Smooth muscle cell (in vitro differentiated cells): ENCODE measurements around the gene TMEM31. TPM values are rescaled to one million over a fixed set of nuclear protein-coding genes. Genes with fewer than 3 reads are reported as not detected.

Experiments
- DNase-seq: peaks from one replicate; lab custom pipeline; 2025; ENCODE audit not compliant: unreplicated experiment; lab: John Stamatoyannopoulos, UW
- H2AFZ ChIP-seq: fragments of 200-600 bp; sonication (generic); 2 replicates; pipeline ENCODE4 v1.6.0; 2016; ENCODE audit warnings: antibody characterized with exemption, low read depth, mild to moderate bottlenecking
- H3F3A ChIP-seq: fragments of 200-600 bp; sonication (generic); 2 replicates; pipeline ENCODE4 v1.6.0; 2017; ENCODE audit warnings: antibody characterized with exemption, low read depth
- H3K27ac ChIP-seq: fragments of 200-600 bp; sonication (generic); 2 replicates; pipeline ENCODE4 v1.5.1; 2016; ENCODE audit warnings: low read depth, mild to moderate bottlenecking
- H3K27me3 ChIP-seq: fragments of 200-600 bp; sonication (generic); 2 replicates; pipeline ENCODE4 v1.6.1; 2016; ENCODE audit warnings: low read depth, mild to moderate bottlenecking
- H3K36me3 ChIP-seq: fragments of 200-600 bp; sonication (generic); 2 replicates; pipeline ENCODE4 v1.5.1; 2016; ENCODE audit warnings: low read depth
- H3K4me1 ChIP-seq: fragments of 200-600 bp; sonication (generic); 2 replicates; pipeline ENCODE4 v1.5.1; 2016; ENCODE audit warnings: low read depth
- H3K4me2 ChIP-seq: fragments of 200-600 bp; sonication (generic); 2 replicates; pipeline ENCODE4 v1.6.0; 2016; ENCODE audit warnings: mild to moderate bottlenecking
- H3K4me3 ChIP-seq: fragments of 200-600 bp; sonication (generic); 2 replicates; pipeline ENCODE4 v1.5.1; 2016; ENCODE audit warnings: mild to moderate bottlenecking
- H3K79me2 ChIP-seq: fragments of 200-600 bp; sonication (generic); 2 replicates; pipeline ENCODE4 v1.6.0; 2016; ENCODE audit warnings: low read depth, mild to moderate bottlenecking
- H3K9ac ChIP-seq: fragments of 200-600 bp; sonication (generic); 2 replicates; pipeline ENCODE4 v1.6.0; 2016; ENCODE audit warnings: low read depth
- H3K9me3 ChIP-seq: fragments of 200-600 bp; sonication (generic); replicated peaks from 2 replicates; pipeline ENCODE4 v1.5.1; 2016; ENCODE audit warnings: low read depth
- H4K20me1 ChIP-seq: fragments of 200-600 bp; sonication (generic); 2 replicates; pipeline ENCODE4 v1.6.0; 2016; ENCODE audit warnings: low read depth
- WGBS: methylation state at CpG from one replicate; pipeline ENCODE4 v1.1.7; 2016; ENCODE audit warnings: low lambda C conversion rate; 5-methylcytosine and 5-hydroxymethylcytosine counted together
- polyA plus RNA-seq: library from polyadenylated mRNA; unstranded; fragments of >200 nt; fragmentation: Nextera tagmentation; extraction: Ambion mirVana; gene quantifications from 2 replicates; pipeline ENCODE4 v1.2.1, GENCODE V29; 2016
- total RNA-seq: library from RNA; depleted of rRNA; stranded (reverse); fragments of >200 nt; gene quantifications from 2 replicates; pipeline ENCODE4 v1.2.3, GENCODE V29; 2014
- TF ChIP-seq, protein P1 (sequence below): fragments of 200-600 bp; sonication (generic); IDR thresholded peaks from 2 replicates; pipeline ENCODE4 v1.5.1; 2017; ENCODE audit warnings: borderline replicate concordance, mild to moderate bottlenecking, antibody characterized with exemption; ENCODE audit not compliant: insufficient read depth, poor library complexity, severe bottlenecking

Gene TMEM31
- total and polyA plus RNA-seq, 2 experiments from 2014 or later, result 0.75 TPM; not detected in 1

DNA sequence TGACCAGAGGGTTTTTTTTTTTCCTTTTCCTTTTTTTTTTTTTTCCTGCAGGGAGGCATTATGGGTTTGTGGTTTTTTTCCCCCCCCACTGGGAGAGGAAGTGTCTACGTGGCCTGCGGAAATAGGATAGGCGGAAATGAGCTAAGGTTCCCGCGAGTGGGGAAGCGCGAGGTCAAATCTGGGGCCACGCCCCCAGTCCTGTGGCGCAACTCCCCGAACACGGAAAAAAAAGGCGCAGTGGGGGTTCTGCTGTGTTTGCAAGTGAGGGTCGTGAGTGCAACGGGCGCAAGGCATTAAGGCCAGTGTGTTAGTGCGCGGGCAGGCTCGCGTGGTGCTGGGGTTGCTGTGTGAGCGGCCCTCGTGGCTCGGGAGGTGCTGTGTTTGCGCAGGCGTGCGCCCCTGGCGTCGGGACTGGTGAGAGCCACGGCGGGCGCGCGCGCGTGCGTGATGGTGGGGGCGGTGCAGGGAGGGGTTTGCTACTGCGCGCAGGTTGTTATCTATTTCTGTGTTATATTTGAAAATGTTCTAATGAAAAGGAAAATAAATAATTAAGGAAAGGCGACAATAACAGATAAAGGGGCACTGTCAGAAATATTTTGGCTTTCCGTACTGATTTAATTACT is 23.5 kb upstream of the TMEM31 start:
- H3K27me3 ChIP-seq, result no peaks in the 10 kb centered on the region
- peaks cover 37% of the 10 kb centered on the region for H4K20me1 ChIP-seq
- under 1% methylated on average over 39 of the region's 40 CpGs for WGBS
- peak; percentile 91 for DNase-seq
- peaks cover 28% of the 10 kb centered on the region for H3F3A ChIP-seq
- no peaks in the 10 kb centered on the region for H3K9me3 ChIP-seq
- peaks cover 42% of the 10 kb centered on the region for H3K79me2 ChIP-seq
- peak overlapping the region; percentile 100 for H3K9ac ChIP-seq
- H3K4me2 ChIP-seq, result peak overlapping the region; percentile 85
- H3K27ac ChIP-seq, result peak overlapping the region; percentile 100
- TF ChIP-seq, protein P1, sequence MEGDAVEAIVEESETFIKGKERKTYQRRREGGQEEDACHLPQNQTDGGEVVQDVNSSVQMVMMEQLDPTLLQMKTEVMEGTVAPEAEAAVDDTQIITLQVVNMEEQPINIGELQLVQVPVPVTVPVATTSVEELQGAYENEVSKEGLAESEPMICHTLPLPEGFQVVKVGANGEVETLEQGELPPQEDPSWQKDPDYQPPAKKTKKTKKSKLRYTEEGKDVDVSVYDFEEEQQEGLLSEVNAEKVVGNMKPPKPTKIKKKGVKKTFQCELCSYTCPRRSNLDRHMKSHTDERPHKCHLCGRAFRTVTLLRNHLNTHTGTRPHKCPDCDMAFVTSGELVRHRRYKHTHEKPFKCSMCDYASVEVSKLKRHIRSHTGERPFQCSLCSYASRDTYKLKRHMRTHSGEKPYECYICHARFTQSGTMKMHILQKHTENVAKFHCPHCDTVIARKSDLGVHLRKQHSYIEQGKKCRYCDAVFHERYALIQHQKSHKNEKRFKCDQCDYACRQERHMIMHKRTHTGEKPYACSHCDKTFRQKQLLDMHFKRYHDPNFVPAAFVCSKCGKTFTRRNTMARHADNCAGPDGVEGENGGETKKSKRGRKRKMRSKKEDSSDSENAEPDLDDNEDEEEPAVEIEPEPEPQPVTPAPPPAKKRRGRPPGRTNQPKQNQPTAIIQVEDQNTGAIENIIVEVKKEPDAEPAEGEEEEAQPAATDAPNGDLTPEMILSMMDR, result peak; percentile 38
- H2AFZ ChIP-seq, result peak overlapping the region; percentile 73
- peaks cover 14% of the 10 kb centered on the region for H3K36me3 ChIP-seq
- peaks cover 20% of the 10 kb centered on the region for H3K4me1 ChIP-seq
- H3K4me3 ChIP-seq, result peak overlapping the region; percentile 63

DNA sequence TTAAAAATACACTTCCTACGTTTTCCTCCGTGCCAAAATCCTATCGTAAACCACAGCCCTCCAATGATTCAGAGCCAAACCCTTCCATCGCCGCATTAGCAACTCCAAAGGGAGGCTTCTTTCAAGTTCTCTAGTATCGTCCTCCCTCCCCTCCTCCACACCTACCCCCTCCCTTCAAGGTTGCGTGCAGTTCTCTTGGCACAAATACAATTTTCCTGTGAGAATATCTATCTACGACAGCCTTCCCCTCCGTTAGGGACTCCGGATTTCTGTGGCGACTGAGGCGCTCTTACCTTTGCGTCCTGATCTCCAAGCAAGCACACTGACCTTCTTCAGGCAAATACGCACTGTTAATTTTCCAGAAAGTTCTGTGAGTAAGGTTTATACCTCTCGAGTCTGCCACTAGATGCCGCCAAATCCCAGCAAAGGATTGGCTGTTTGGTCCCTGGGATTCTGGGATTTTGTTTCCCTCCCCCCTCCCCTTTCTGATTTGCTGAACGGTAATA is 23.0 kb upstream of the TMEM31 start:
- peak overlapping the region; percentile 85 for H3K4me2 ChIP-seq
- peak overlapping the region; percentile 100 for H3K27ac ChIP-seq
- TF ChIP-seq, protein P1, result peak; percentile 85
- H3K4me1 ChIP-seq, result peaks cover 20% of the 10 kb centered on the region
- H3K9me3 ChIP-seq, result no peaks in the 10 kb centered on the region
- H3F3A ChIP-seq, result peaks cover 22% of the 10 kb centered on the region
- peaks cover 37% of the 10 kb centered on the region for H3K79me2 ChIP-seq
- peak overlapping the region; percentile 63 for H3K4me3 ChIP-seq
- H2AFZ ChIP-seq, result peak overlapping the region; percentile 52
- under 1% methylated on average over 17 of the region's 17 CpGs for WGBS
- H3K36me3 ChIP-seq, result peaks cover 11% of the 10 kb centered on the region
- peaks cover 32% of the 10 kb centered on the region for H4K20me1 ChIP-seq
- H3K27me3 ChIP-seq, result no peaks in the 10 kb centered on the region
- H3K9ac ChIP-seq, result peak overlapping the region; percentile 100
- DNase-seq, result peak; percentile 68

DNA sequence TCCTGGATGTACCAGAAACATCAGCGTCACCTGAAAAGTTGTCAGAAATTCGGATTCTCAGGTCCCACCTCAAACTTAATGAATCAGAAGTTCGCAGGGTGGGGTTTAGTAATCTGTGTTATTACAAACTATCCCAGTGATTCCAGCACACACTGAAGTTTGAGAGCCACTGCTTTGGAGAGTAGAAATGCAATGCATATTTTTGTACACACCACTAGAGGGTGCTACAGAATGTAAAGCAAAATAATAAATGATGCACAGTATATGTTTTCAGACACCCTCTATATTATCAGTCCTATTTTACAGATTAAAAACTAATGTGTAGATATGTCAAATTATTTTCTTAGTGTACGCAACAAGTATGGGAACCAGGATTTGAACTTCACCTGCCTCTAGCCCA is 21.8 kb upstream of the TMEM31 start:
- TF ChIP-seq, protein P1, result peak; percentile 75
- Histone ChIP-seq H3K27ac (peak overlapping the region; percentile 100), H3K27me3 (no peaks in the 10 kb centered on the region), H3K4me1 (peaks cover 14% of the 10 kb centered on the region), H3K36me3 (peaks cover 6% of the 10 kb centered on the region), H3K9ac (no peak overlapping the region), H4K20me1 (peaks cover 20% of the 10 kb centered on the region), H3F3A (peaks cover 11% of the 10 kb centered on the region), H2AFZ (peak overlapping the region; percentile 70), H3K4me2 (peak overlapping the region; percentile 85), H3K4me3 (peak overlapping the region; percentile 63), H3K79me2 (peaks cover 25% of the 10 kb centered on the region), H3K9me3 (no peaks in the 10 kb centered on the region)
- no peak for DNase-seq
- WGBS, result 43% methylated on average over 4 of the region's 4 CpGs
